ENCODE measurements around the gene MGLL.

Gene MGLL

DNA sequence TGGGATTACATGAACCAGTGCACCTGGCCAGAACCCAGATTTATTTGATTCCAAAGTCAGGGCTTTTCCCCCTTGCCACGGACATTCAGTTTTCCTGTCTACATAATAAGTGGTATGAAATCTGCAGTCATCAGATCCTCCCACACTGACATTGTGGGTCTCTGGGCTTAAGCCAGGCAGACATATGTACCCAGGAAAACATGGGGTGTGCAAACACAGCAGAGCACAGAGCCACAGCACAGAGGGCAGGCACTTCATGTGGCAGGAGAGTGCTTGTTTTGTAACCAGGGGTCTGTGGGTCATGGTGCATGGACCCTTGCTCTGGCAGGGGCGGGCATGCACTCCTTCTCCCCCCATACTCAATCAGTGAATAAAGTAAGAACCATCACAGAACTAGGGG, 155.6 kb downstream of the MGLL start:
- H3K18ac ChIP-seq (ENCODE audit: low read length), result no peak overlapping the region
- H3K4me1 ChIP-seq (ENCODE audit: control insufficient read depth, low read depth, low read length), result no peaks in the 10 kb centered on the region
- H2BK5ac ChIP-seq (ENCODE audit: low read length), result no peak overlapping the region
- DNase-seq, result no peak
- no peak overlapping the region for H4K5ac ChIP-seq (ENCODE audit: low read length)
- H3K27me3 ChIP-seq (ENCODE audit: insufficient read depth, low read length, poor library complexity), result no peaks in the 10 kb centered on the region
- no peaks in the 10 kb centered on the region for H3K79me1 ChIP-seq (ENCODE audit: low read length)
- H3K4me2 ChIP-seq (ENCODE audit: low read length), result no peak overlapping the region
- H4K8ac ChIP-seq (ENCODE audit: low read depth, low read length), result no peak overlapping the region
- H3K56ac ChIP-seq (ENCODE audit: low read length), result no peak overlapping the region
- no peak overlapping the region for H2AK5ac ChIP-seq (ENCODE audit: low read length)
- H3K9ac ChIP-seq (ENCODE audit: low read length), result no peak overlapping the region
- no peak overlapping the region for H3K4me3 ChIP-seq (ENCODE audit: low read length)
- H2BK120ac ChIP-seq (ENCODE audit: low read depth, low read length), result no peak overlapping the region
- WGBS (ENCODE audit: extremely low coverage, insufficient coverage, low lambda C conversion rate), result no CpG with 5 or more reads among the region's 2 CpGs
- no peak overlapping the region for H3K4ac ChIP-seq (ENCODE audit: low read depth, low read length)
- no peak overlapping the region for H3K23ac ChIP-seq (ENCODE audit: low read length)
- no peaks in the 10 kb centered on the region for H3K79me2 ChIP-seq (ENCODE audit: control insufficient read depth, insufficient read depth, low read length)
- H3K36me3 ChIP-seq (ENCODE audit: control insufficient read depth, insufficient read depth, low read length), result no peaks in the 10 kb centered on the region
- no peak overlapping the region for H2BK15ac ChIP-seq (replicated peaks; ENCODE audit: low read depth)
- no peak overlapping the region for H3K27ac ChIP-seq (ENCODE audit: low read depth, low read length)

DNA sequence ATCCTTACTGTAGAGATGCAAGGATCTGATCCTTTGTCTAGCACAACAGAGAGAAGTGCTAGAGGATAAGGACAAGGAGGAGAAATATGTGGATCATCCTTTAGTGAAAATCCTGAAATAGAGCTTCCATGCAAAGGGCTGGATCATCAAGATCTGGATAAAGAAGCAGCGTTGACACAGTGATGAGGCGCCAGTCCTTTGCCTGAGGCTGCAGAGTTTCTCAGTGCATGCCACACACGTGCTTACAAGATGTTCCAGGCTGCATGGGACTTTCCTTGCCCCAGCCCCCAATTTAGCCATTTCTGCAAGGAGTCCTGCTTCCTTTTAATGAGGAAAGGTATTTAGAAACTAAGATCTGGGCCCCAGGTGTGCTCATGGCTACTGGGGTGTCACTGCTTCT, 156.7 kb downstream of the MGLL start:
- no peak overlapping the region for H3K56ac ChIP-seq (ENCODE audit: low read length)
- no peak overlapping the region for H3K9ac ChIP-seq (ENCODE audit: low read length)
- no peak overlapping the region for H2BK5ac ChIP-seq (ENCODE audit: low read length)
- DNase-seq, result no peak
- no peaks in the 10 kb centered on the region for H3K4me1 ChIP-seq (ENCODE audit: control insufficient read depth, low read depth, low read length)
- no peak overlapping the region for H3K27ac ChIP-seq (ENCODE audit: low read depth, low read length)
- H3K4me2 ChIP-seq (ENCODE audit: low read length), result no peak overlapping the region
- no peaks in the 10 kb centered on the region for H3K36me3 ChIP-seq (ENCODE audit: control insufficient read depth, insufficient read depth, low read length)
- H2AK5ac ChIP-seq (ENCODE audit: low read length), result no peak overlapping the region
- H3K79me2 ChIP-seq (ENCODE audit: control insufficient read depth, insufficient read depth, low read length), result no peaks in the 10 kb centered on the region
- WGBS (ENCODE audit: extremely low coverage, insufficient coverage, low lambda C conversion rate), result no CpG with 5 or more reads among the region's 3 CpGs
- H3K4me3 ChIP-seq (ENCODE audit: low read length), result no peak overlapping the region
- no peak overlapping the region for H4K5ac ChIP-seq (ENCODE audit: low read length)
- no peak overlapping the region for H2BK120ac ChIP-seq (ENCODE audit: low read depth, low read length)
- H3K4ac ChIP-seq (ENCODE audit: low read depth, low read length), result no peak overlapping the region
- H2BK15ac ChIP-seq (replicated peaks; ENCODE audit: low read depth), result no peak overlapping the region
- H3K79me1 ChIP-seq (ENCODE audit: low read length), result no peaks in the 10 kb centered on the region
- no peak overlapping the region for H3K18ac ChIP-seq (ENCODE audit: low read length)
- H3K27me3 ChIP-seq (ENCODE audit: insufficient read depth, low read length, poor library complexity), result no peaks in the 10 kb centered on the region
- no peak overlapping the region for H3K23ac ChIP-seq (ENCODE audit: low read length)
- H4K8ac ChIP-seq (ENCODE audit: low read depth, low read length), result no peak overlapping the region

- Histone ChIP-seq H3K79me2 (ENCODE audit: control insufficient read depth, insufficient read depth, low read length) (no peaks in the 10 kb centered on the region), H3K4me3 (ENCODE audit: low read length) (no peak overlapping the region), H3K36me3 (ENCODE audit: control insufficient read depth, insufficient read depth, low read length) (no peaks in the 10 kb centered on the region), H3K9ac (ENCODE audit: low read length) (no peak overlapping the region), H2BK15ac (replicated peaks; ENCODE audit: low read depth) (no peak overlapping the region), H3K18ac (ENCODE audit: low read length) (no peak overlapping the region), H2AK5ac (ENCODE audit: low read length) (no peak overlapping the region), H3K23ac (ENCODE audit: low read length) (no peak overlapping the region), H3K4ac (ENCODE audit: low read depth, low read length) (no peak overlapping the region), H3K4me2 (ENCODE audit: low read length) (no peak overlapping the region), H2BK120ac (ENCODE audit: low read depth, low read length) (no peak overlapping the region), H4K8ac (ENCODE audit: low read depth, low read length) (no peak overlapping the region), H3K4me1 (ENCODE audit: control insufficient read depth, low read depth, low read length) (no peaks in the 10 kb centered on the region), H2BK5ac (ENCODE audit: low read length) (no peak overlapping the region), H3K56ac (ENCODE audit: low read length) (no peak overlapping the region), H3K27me3 (ENCODE audit: insufficient read depth, low read length, poor library complexity) (no peaks in the 10 kb centered on the region), H4K5ac (ENCODE audit: low read length) (no peak overlapping the region), H3K27ac (ENCODE audit: low read depth, low read length) (no peak overlapping the region), H3K79me1 (ENCODE audit: low read length) (no peaks in the 10 kb centered on the region)
- DNase-seq, result no peak
- no CpG with 5 or more reads among the region's 2 CpGs for WGBS (ENCODE audit: extremely low coverage, insufficient coverage, low lambda C conversion rate)
Measured at GRCh38 chr3:127665165-127665564, 157.2 kb downstream of the MGLL start.

DNA sequence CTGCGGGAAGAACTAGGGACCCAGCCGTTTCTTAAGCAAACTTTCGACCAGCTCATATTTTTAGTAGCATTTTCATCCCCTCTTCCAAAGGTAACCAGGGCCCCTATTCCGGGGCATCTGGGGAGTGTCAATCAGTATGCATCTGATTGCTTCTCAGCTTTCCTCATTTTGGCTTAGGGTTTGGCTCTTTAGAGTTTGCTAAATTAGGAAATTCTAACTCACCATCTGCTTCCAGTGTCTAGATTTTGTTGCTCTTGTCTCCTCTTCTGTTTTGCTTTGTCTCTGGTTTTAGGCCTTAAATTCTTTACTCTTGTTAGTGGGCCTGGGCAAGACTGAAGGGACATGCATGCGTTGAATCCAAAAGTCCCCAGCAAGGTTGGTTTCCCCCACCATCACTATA, 159.2 kb downstream of the MGLL start:
- Histone ChIP-seq H3K23ac (ENCODE audit: low read length) (no peak overlapping the region), H3K4ac (ENCODE audit: low read depth, low read length) (no peak overlapping the region), H2BK120ac (ENCODE audit: low read depth, low read length) (no peak overlapping the region), H3K4me2 (ENCODE audit: low read length) (no peak overlapping the region), H3K36me3 (ENCODE audit: control insufficient read depth, insufficient read depth, low read length) (no peaks in the 10 kb centered on the region), H2AK5ac (ENCODE audit: low read length) (no peak overlapping the region), H4K5ac (ENCODE audit: low read length) (no peak overlapping the region), H3K79me2 (ENCODE audit: control insufficient read depth, insufficient read depth, low read length) (no peaks in the 10 kb centered on the region), H3K4me3 (ENCODE audit: low read length) (no peak overlapping the region), H2BK5ac (ENCODE audit: low read length) (no peak overlapping the region), H3K18ac (ENCODE audit: low read length) (no peak overlapping the region), H3K27ac (ENCODE audit: low read depth, low read length) (no peak overlapping the region), H3K9ac (ENCODE audit: low read length) (no peak overlapping the region), H2BK15ac (replicated peaks; ENCODE audit: low read depth) (no peak overlapping the region), H4K8ac (ENCODE audit: low read depth, low read length) (no peak overlapping the region), H3K4me1 (ENCODE audit: control insufficient read depth, low read depth, low read length) (no peaks in the 10 kb centered on the region), H3K79me1 (ENCODE audit: low read length) (no peaks in the 10 kb centered on the region), H3K27me3 (ENCODE audit: insufficient read depth, low read length, poor library complexity) (no peaks in the 10 kb centered on the region), H3K56ac (ENCODE audit: low read length) (no peak overlapping the region)
- no peak for DNase-seq
- WGBS (ENCODE audit: extremely low coverage, insufficient coverage, low lambda C conversion rate), result no CpG with 5 or more reads among the region's 5 CpGs

- Histone ChIP-seq H3K56ac (ENCODE audit: low read length) (no peak overlapping the region), H3K18ac (ENCODE audit: low read length) (no peak overlapping the region), H2BK15ac (replicated peaks; ENCODE audit: low read depth) (no peak overlapping the region), H3K9ac (ENCODE audit: low read length) (no peak overlapping the region), H2AK5ac (ENCODE audit: low read length) (no peak overlapping the region), H2BK5ac (ENCODE audit: low read length) (no peak overlapping the region), H3K4me3 (ENCODE audit: low read length) (no peak overlapping the region), H3K27ac (ENCODE audit: low read depth, low read length) (no peak overlapping the region), H3K27me3 (ENCODE audit: insufficient read depth, low read length, poor library complexity) (no peaks in the 10 kb centered on the region), H3K4ac (ENCODE audit: low read depth, low read length) (no peak overlapping the region), H3K4me1 (ENCODE audit: control insufficient read depth, low read depth, low read length) (no peaks in the 10 kb centered on the region), H2BK120ac (ENCODE audit: low read depth, low read length) (no peak overlapping the region), H3K4me2 (ENCODE audit: low read length) (no peak overlapping the region), H4K8ac (ENCODE audit: low read depth, low read length) (no peak overlapping the region), H4K5ac (ENCODE audit: low read length) (no peak overlapping the region), H3K79me1 (ENCODE audit: low read length) (no peaks in the 10 kb centered on the region), H3K36me3 (ENCODE audit: control insufficient read depth, insufficient read depth, low read length) (no peaks in the 10 kb centered on the region), H3K23ac (ENCODE audit: low read length) (no peak overlapping the region), H3K79me2 (ENCODE audit: control insufficient read depth, insufficient read depth, low read length) (no peaks in the 10 kb centered on the region)
- DNase-seq, result no peak
- WGBS (ENCODE audit: extremely low coverage, insufficient coverage, low lambda C conversion rate), result no CpG with 5 or more reads among the region's 11 CpGs
Measured at GRCh38 chr3:127662001-127662469, 160.3 kb downstream of the MGLL start.

DNA sequence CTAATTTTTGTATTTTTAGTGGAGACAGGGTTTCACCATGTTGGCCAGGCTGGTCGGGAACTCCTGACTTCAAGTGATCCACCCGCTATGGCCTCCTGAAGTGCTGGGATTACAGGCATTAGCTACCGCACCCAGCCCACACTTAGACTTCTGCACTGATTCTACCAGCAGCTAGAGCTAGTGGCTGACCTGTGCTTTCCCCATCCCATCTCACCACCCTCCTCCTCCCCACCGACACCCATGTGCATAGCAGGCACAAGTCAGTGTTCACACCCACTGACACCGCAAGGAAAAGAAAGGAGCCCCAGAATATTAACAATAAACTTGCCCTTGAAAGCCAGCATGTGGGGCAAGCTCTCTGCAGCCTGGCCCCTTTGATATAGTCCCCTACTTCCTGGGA, 160.7 kb downstream of the MGLL start:
- no peak overlapping the region for H3K23ac ChIP-seq (ENCODE audit: low read length)
- WGBS (ENCODE audit: extremely low coverage, insufficient coverage, low lambda C conversion rate), result no CpG with 5 or more reads among the region's 5 CpGs

More for the DNA sequence above, 160.7 kb downstream of the MGLL start:
- Histone ChIP-seq H3K18ac (ENCODE audit: low read length) (no peak overlapping the region), H3K4me3 (ENCODE audit: low read length) (no peak overlapping the region), H3K27me3 (ENCODE audit: insufficient read depth, low read length, poor library complexity) (no peaks in the 10 kb centered on the region), H3K79me1 (ENCODE audit: low read length) (no peaks in the 10 kb centered on the region), H3K56ac (ENCODE audit: low read length) (no peak overlapping the region), H2BK5ac (ENCODE audit: low read length) (no peak overlapping the region), H2BK120ac (ENCODE audit: low read depth, low read length) (no peak overlapping the region), H2AK5ac (ENCODE audit: low read length) (no peak overlapping the region), H3K4me2 (ENCODE audit: low read length) (no peak overlapping the region), H4K8ac (ENCODE audit: low read depth, low read length) (no peak overlapping the region), H3K79me2 (ENCODE audit: control insufficient read depth, insufficient read depth, low read length) (no peaks in the 10 kb centered on the region), H3K4me1 (ENCODE audit: control insufficient read depth, low read depth, low read length) (no peaks in the 10 kb centered on the region), H4K5ac (ENCODE audit: low read length) (no peak overlapping the region), H3K27ac (ENCODE audit: low read depth, low read length) (no peak overlapping the region), H3K4ac (ENCODE audit: low read depth, low read length) (no peak overlapping the region), H3K36me3 (ENCODE audit: control insufficient read depth, insufficient read depth, low read length) (no peaks in the 10 kb centered on the region), H2BK15ac (replicated peaks; ENCODE audit: low read depth) (no peak overlapping the region), H3K9ac (ENCODE audit: low read length) (no peak overlapping the region)
- DNase-seq, result no peak

All from mesendoderm (in vitro differentiated cells).